ACC112 (cell line): ENCODE measurements around the gene TUSC2.
A peak's percentile ranks its signal among the peaks of the same experiment; 100 is the strongest.
"Not testable (repeated sequence)": the region's sequence is repeated elsewhere in the genome, so short reads cannot be mapped to it uniquely, and the experiment has no call there.

Experiments
- H2AFZ ChIP-seq: fragments of 200-600 bp; sonication (generic); one replicate; pipeline ENCODE4 v1.6.0; 2017; ENCODE audit warnings: antibody characterized with exemption, low read length; ENCODE audit not compliant: unreplicated experiment
- H3K27ac ChIP-seq: fragments of 200-600 bp; sonication (generic); 2 replicates; pipeline ENCODE4 v1.5.1; 2014; ENCODE audit warnings: low read depth, mild to moderate bottlenecking, antibody characterized with exemption, low read length, moderate library complexity
- H3K27me3 ChIP-seq: fragments of 200-600 bp; sonication (generic); 2 replicates; pipeline ENCODE4 v1.6.1; 2014; ENCODE audit warnings: mild to moderate bottlenecking, antibody characterized with exemption, low read length, moderate library complexity, mixed read lengths; ENCODE audit not compliant: insufficient read depth
- H3K36me3 ChIP-seq: fragments of 200-600 bp; sonication (generic); 2 replicates; pipeline ENCODE4 v1.6.1; 2016; ENCODE audit warnings: mild to moderate bottlenecking, antibody characterized with exemption, low read length, moderate library complexity, mixed read lengths; ENCODE audit not compliant: insufficient read depth
- H3K4me1 ChIP-seq: fragments of 200-600 bp; sonication (generic); one replicate; pipeline ENCODE4 v1.6.1; 2016; ENCODE audit warnings: low read length, mixed read lengths; ENCODE audit not compliant: insufficient read depth, unreplicated experiment, control insufficient read depth
- H3K4me3 ChIP-seq: fragments of 200-600 bp; sonication (generic); 2 replicates; pipeline ENCODE4 v1.5.1; 2014; ENCODE audit warnings: mild to moderate bottlenecking, low read depth, low read length
- H3K79me2 ChIP-seq: fragments of 200-600 bp; sonication (generic); one replicate; pipeline ENCODE4 v1.6.0; 2016; ENCODE audit warnings: low read length; ENCODE audit not compliant: control insufficient read depth, unreplicated experiment, insufficient read depth

TUSC2 gene

GRCh38 chr3:50316657-50317242 lies 11.3 kb downstream of the TUSC2 start:
- Histone ChIP-seq H2AFZ (no peak overlapping the region), H3K4me1 (peaks cover 17% of the 10 kb centered on the region), H3K79me2 (peaks cover 22% of the 10 kb centered on the region), H3K4me3 (no peak overlapping the region), H3K36me3 (peaks cover 10% of the 10 kb centered on the region; the same call in 1 of the 2 replicates), H3K27me3 (no peaks in the 10 kb centered on the region), H3K27ac (no peak overlapping the region)

DNA sequence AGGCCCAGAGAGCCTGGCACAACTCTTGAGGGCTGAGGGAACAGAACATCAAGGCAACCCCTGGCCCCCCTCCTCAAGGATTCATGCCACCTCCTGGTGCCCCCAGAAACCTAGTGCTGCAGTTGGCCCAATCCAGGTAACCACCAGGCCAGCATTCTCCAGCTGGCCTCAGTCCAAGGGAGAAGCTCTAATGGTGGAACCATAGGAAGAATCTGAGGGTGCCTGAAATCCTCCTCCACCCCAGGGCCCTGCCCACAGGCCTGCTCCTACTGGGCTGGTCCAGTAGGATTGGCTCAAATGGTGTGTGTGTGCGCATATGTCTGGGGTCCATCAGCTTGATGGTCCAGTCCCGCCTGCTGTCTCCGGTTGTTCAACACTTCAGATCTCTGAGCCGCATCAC lies 13.2 kb downstream of the TUSC2 start:
- Histone ChIP-seq H3K27ac (no peak overlapping the region), H3K79me2 (peaks cover 13% of the 10 kb centered on the region), H3K27me3 (no peaks in the 10 kb centered on the region), H3K36me3 (peaks cover 12% of the 10 kb centered on the region; the same call in 1 of the 2 replicates), H2AFZ (no peak overlapping the region), H3K4me1 (peaks cover 10% of the 10 kb centered on the region), H3K4me3 (no peak overlapping the region)

- Histone ChIP-seq H3K36me3 (peaks cover 14% of the 10 kb centered on the region; the same call in 1 of the 2 replicates), H3K4me3 (no peak overlapping the region), H3K4me1 (peaks cover 10% of the 10 kb centered on the region), H3K27me3 (no peaks in the 10 kb centered on the region), H3K27ac (no peak overlapping the region), H2AFZ (no peak overlapping the region), H3K79me2 (peaks cover 8% of the 10 kb centered on the region)
Measured at GRCh38 chr3:50314342-50314741, 13.7 kb downstream of the TUSC2 start.

DNA sequence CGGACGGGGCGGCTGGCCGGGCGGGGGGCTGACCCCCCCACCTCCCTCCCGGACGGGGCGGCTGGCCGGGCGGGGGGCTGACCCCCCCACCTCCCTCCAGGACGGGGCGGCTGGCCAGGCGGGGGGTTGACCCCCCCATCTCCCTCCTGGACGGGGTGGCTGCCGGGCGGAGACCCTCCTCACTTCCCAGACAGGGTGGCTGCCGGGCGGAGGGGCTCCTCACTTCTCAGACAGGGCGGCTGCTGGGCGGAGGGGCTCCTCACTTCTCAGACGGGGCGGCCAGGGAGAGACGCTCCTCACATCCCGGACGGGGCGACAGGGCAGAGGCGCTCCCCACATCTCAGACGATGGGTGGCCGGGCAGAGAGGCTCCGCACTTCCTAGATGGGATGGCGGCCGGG lies 16.0 kb downstream of the TUSC2 start:
- not testable (repeated sequence) for H2AFZ ChIP-seq, H3K4me3 ChIP-seq, H3K27me3 ChIP-seq, H3K79me2 ChIP-seq, H3K4me1 ChIP-seq, H3K27ac ChIP-seq
- peaks cover 10% of the 10 kb centered on the region; the same call in 1 of the 2 replicates for H3K36me3 ChIP-seq

DNA sequence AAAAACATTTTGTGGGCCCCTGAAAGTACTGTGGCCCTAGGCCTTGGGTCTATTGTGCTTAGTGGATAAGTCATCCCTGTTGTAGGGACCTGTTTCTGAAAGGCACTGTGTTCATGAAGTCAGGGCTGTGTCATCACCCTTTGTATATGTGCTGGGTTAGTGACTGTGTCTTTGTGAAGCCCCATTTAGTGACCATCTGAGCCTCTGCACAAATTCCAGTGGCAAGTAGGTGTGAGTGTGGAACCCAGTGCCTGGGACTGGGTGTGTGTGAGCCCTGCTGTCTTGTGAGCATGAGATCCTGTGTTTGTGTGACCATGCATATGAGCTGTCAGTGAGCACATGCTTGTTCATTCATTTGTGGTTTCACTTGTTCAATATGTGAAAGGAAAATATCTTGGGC lies 23.4 kb downstream of the TUSC2 start:
- Histone ChIP-seq H3K79me2 (peaks cover 3% of the 10 kb centered on the region), H3K4me1 (peaks cover 16% of the 10 kb centered on the region), H3K4me3 (no peak overlapping the region), H3K27me3 (no peaks in the 10 kb centered on the region), H3K27ac (no peak overlapping the region), H3K36me3 (peaks cover 3% of the 10 kb centered on the region; the same call in 1 of the 2 replicates), H2AFZ (no peak overlapping the region)

GRCh38 chr3:50303013-50303815 lies 24.8 kb downstream of the TUSC2 start, which contains the start of gene HYAL1:
Gene HYAL1, minus strand, starts transcription at chr3:50303574. Its CDS starts 618 bp downstream, at chr3:50302956.
- Histone ChIP-seq H3K27ac (no peak within 1 kb of the TSS), H3K4me1 (peaks cover 17% of the 10 kb centered on the region), H2AFZ (no peak within 1 kb of the TSS), H3K27me3 (no peaks in the 10 kb centered on the region), H3K4me3 (0 out of 2 replicates have a peak within 1 kb of the TSS, but pooled peaks have one; percentile 10), H3K36me3 (no peaks in the 10 kb centered on the region), H3K79me2 (peaks cover 5% of the 10 kb centered on the region)

DNA sequence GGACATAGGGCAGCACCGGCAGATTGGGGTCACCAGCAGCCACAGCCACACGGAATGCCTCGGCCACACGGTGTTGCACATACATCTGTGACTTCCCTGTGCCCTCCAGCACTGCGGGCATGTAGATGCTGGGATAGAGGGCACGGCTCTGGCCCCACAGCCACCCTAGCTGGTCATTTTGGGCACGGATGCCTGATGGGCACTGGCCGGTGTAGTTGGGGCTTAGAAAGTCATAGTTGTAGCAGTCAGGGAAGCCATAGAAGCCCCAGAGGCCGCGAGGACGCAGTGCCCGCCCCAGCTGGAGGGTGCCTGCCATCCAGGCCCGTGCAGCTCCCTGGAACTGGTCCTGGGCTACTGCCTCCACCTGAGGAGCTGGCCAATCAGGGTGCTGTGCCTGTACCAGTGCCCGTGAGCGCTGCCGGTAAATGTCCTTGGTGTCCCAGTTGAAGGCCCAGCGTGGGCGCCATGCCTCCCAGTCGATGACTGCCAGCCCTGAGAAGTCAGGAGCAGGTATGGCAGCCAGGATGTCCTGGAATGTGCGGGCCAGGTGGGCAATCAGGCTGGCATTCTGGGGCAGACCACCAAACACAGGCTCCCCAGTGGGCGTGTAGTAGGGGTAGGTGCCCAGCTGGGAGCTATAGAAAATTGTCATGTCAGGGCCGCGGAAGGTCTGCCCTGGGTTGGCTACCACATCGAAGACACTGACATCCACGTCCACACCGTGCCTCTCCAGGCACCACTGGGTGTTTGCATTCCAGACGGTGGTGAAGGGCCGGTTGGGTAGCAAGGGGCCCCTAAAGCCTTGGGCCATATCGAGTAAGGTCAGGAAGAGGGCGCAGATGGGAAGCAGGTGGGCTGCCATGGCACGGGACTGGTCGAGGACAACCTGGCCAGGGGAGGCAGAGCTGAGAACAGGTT lies 25.7 kb downstream of the TUSC2 start:
- peaks cover 20% of the 10 kb centered on the region for H3K4me1 ChIP-seq
- no peak overlapping the region for H2AFZ ChIP-seq
- H3K4me3 ChIP-seq = no peak overlapping the region
- H3K36me3 ChIP-seq = no peaks in the 10 kb centered on the region
- H3K79me2 ChIP-seq = peaks cover 5% of the 10 kb centered on the region
- H3K27ac ChIP-seq = no peak overlapping the region
- no peaks in the 10 kb centered on the region for H3K27me3 ChIP-seq

- H2AFZ ChIP-seq = no peak overlapping the region
- H3K27ac ChIP-seq = peak overlapping the region; percentile 82
- H3K36me3 ChIP-seq = no peaks in the 10 kb centered on the region
- peak overlapping the region; percentile 76 for H3K4me3 ChIP-seq
- H3K79me2 ChIP-seq = peaks cover 5% of the 10 kb centered on the region
- no peaks in the 10 kb centered on the region for H3K27me3 ChIP-seq
- peaks cover 20% of the 10 kb centered on the region for H3K4me1 ChIP-seq
Measured at GRCh38 chr3:50300681-50301254, 27.3 kb downstream of the TUSC2 start.

- Histone ChIP-seq H3K4me1 (peaks cover 20% of the 10 kb centered on the region), H2AFZ (peak overlapping the region; percentile 40)
Measured at GRCh38 chr3:50299929-50300680, 27.9 kb downstream of the TUSC2 start.

GRCh38 chr3:50299638-50299928 lies 28.4 kb downstream of the TUSC2 start:
- Histone ChIP-seq H2AFZ (peak overlapping the region; percentile 40), H3K79me2 (peaks cover 5% of the 10 kb centered on the region), H3K27me3 (no peaks in the 10 kb centered on the region), H3K36me3 (no peaks in the 10 kb centered on the region), H3K27ac (peak overlapping the region; percentile 82), H3K4me3 (peak overlapping the region; percentile 76), H3K4me1 (peaks cover 20% of the 10 kb centered on the region)

More at GRCh38 chr3:50299929-50300680, 27.9 kb downstream of the TUSC2 start:
- H3K4me3 ChIP-seq = peak overlapping the region; percentile 76
- peaks cover 5% of the 10 kb centered on the region for H3K79me2 ChIP-seq
- peak overlapping the region; percentile 82 for H3K27ac ChIP-seq
- no peaks in the 10 kb centered on the region for H3K36me3 ChIP-seq
- H3K27me3 ChIP-seq = no peaks in the 10 kb centered on the region
